HL-60 (cell line): Measurements from ENCODE around the gene IRF4.

Source experiments
- CTCF ChIP-seq: IDR thresholded peaks from one replicate; pipeline ENCODE4 v1.5.1; 2011; ENCODE audit warnings: low read length, control low read depth, inconsistent platforms; ENCODE audit not compliant: insufficient read depth
- GABPA ChIP-seq: IDR thresholded peaks from 2 replicates; pipeline ENCODE4 v1.6.1; 2012; ENCODE audit warnings: low read depth
- POLR2AphosphoS5 ChIP-seq: IDR thresholded peaks from 2 replicates; pipeline ENCODE4 v1.6.1; 2012; ENCODE audit warnings: low read depth

GRCh38 chr6:451336-451735 is 59.8 kb downstream of the IRF4 start:
- TF ChIP-seq CTCF (no peak), POLR2AphosphoS5 (no peak), GABPA (no peak)
